ENCODE measurements around the gene ZNF215. TPM values are rescaled to one million over a fixed set of nuclear protein-coding genes. Genes with fewer than 3 reads are reported as not detected.
"Not testable (repeated sequence)": the region's sequence is repeated elsewhere in the genome, so short reads cannot be mapped to it uniquely, and the experiment has no call there.

ZNF215 gene
- total RNA-seq, 1 experiment from 2014 or later = 1.6 TPM

DNA sequence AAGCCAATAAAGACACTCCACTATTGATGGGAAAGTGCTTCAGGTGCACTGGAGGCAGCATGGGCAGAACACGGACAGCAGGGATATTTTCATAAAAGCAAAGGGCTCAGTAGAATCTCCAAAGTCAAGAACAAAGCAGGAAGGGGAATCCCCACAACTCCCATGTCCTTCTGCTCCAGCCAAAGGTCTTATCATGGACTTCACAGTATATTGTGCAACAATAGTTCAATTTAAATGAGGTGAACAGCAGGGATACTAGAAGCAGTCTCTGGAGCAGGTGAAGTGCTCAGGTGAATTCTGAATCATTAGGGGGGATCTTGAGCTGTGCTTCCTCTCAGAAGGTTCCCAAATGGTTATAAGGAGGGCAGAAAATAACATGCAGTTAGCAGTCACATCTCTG is 27.3 kb upstream of the ZNF215 start:
- Mint-ChIP-seq H3K27ac (ENCODE audit: unreplicated experiment) (no peak overlapping the region), H3K4me3 (ENCODE audit: low read depth, unreplicated experiment) (no peak overlapping the region), H3K36me3 (ENCODE audit: insufficient read depth, unreplicated experiment) (no peaks in the 10 kb centered on the region), H3K9me3 (ENCODE audit: low read depth, unreplicated experiment) (no peaks in the 10 kb centered on the region), H3K27me3 (ENCODE audit: unreplicated experiment) (peaks cover 23% of the 10 kb centered on the region), H3K4me1 (ENCODE audit: low read depth, unreplicated experiment) (no peaks in the 10 kb centered on the region)
- no peak for DNase-seq
- intact Hi-C loops (cut with micrococcal nuclease; ENCODE audit: unreplicated experiment) = no loop called here
- BruUV-seq (replicated peaks) = no TSS peak
- CTCF ChIA-PET = no interaction called here
- TF ChIP-seq, protein P1, sequence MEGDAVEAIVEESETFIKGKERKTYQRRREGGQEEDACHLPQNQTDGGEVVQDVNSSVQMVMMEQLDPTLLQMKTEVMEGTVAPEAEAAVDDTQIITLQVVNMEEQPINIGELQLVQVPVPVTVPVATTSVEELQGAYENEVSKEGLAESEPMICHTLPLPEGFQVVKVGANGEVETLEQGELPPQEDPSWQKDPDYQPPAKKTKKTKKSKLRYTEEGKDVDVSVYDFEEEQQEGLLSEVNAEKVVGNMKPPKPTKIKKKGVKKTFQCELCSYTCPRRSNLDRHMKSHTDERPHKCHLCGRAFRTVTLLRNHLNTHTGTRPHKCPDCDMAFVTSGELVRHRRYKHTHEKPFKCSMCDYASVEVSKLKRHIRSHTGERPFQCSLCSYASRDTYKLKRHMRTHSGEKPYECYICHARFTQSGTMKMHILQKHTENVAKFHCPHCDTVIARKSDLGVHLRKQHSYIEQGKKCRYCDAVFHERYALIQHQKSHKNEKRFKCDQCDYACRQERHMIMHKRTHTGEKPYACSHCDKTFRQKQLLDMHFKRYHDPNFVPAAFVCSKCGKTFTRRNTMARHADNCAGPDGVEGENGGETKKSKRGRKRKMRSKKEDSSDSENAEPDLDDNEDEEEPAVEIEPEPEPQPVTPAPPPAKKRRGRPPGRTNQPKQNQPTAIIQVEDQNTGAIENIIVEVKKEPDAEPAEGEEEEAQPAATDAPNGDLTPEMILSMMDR (IDR thresholded peaks at IDR 0.05; ENCODE audit: unreplicated experiment) = no peak

DNA sequence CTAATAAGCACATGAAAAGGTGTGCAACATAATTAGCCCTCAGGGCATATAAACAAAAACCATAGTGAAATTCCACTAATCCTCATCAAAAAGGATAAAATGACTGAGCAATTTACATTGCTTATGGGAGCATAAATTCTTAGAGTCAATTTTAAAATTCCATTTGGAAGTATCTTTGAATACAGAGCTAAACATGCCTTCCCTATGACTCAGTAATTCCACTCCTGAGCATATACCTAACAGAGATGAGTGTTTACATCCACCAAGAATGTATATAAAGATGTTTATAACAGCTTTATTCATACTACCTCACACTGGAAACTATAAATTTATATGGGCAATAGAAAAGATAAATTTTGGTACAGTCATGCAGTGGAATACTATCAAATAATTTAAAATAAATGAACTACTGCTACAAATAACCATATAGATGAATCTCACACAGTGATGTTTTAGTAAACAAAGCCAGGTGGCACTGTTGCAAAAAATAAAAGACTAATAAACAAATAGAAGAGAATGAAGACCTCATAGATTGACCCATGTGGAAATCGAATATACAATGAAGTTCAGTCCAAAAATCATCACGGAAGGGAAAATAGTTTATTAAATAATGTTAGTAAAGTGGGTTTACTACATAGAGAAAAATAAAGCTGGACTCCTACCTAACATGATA is 25.8 kb upstream of the ZNF215 start:
- no TSS peak for BruUV-seq (replicated peaks)
- CTCF ChIA-PET = no interaction called here
- Mint-ChIP-seq H3K27me3 (ENCODE audit: unreplicated experiment) (peaks cover 23% of the 10 kb centered on the region), H3K4me3 (ENCODE audit: low read depth, unreplicated experiment) (no peak overlapping the region), H3K9me3 (ENCODE audit: low read depth, unreplicated experiment) (no peaks in the 10 kb centered on the region), H3K36me3 (ENCODE audit: insufficient read depth, unreplicated experiment) (no peaks in the 10 kb centered on the region), H3K27ac (ENCODE audit: unreplicated experiment) (no peak overlapping the region), H3K4me1 (ENCODE audit: low read depth, unreplicated experiment) (no peaks in the 10 kb centered on the region)
- no peak for DNase-seq
- TF ChIP-seq, protein P1 (IDR thresholded peaks at IDR 0.05; ENCODE audit: unreplicated experiment) = no peak
- intact Hi-C loops (cut with micrococcal nuclease; ENCODE audit: unreplicated experiment) = no loop called here

DNA sequence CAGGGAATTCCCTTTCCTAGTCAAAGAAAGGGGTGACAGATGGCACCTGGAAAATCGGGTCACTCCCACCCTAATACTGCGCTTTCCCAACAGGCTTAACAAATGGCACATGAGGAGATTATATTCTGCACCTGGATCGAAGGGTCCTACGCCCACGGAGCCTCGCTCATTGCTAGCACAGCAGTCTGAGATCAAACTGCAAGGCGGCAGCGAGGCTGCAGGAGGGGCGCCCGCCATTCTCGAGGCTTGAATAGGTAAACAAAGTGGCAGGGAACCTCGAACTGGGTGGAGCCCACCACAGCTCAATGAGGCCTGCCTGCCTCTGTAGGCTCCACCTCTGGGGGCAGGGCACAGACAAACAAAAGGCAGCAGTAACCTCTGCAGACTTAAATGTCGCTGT is 21.4 kb upstream of the ZNF215 start:
- CTCF ChIA-PET; H3K36me3 Mint-ChIP-seq (ENCODE audit: insufficient read depth, unreplicated experiment); DNase-seq; H3K4me3 Mint-ChIP-seq (ENCODE audit: low read depth, unreplicated experiment); H3K9me3 Mint-ChIP-seq (ENCODE audit: low read depth, unreplicated experiment); H3K4me1 Mint-ChIP-seq (ENCODE audit: low read depth, unreplicated experiment); BruUV-seq (replicated peaks); intact Hi-C loops (cut with micrococcal nuclease; ENCODE audit: unreplicated experiment); H3K27ac Mint-ChIP-seq (ENCODE audit: unreplicated experiment): not testable (repeated sequence)
- peaks cover 12% of the 10 kb centered on the region for H3K27me3 Mint-ChIP-seq (ENCODE audit: unreplicated experiment)

DNA sequence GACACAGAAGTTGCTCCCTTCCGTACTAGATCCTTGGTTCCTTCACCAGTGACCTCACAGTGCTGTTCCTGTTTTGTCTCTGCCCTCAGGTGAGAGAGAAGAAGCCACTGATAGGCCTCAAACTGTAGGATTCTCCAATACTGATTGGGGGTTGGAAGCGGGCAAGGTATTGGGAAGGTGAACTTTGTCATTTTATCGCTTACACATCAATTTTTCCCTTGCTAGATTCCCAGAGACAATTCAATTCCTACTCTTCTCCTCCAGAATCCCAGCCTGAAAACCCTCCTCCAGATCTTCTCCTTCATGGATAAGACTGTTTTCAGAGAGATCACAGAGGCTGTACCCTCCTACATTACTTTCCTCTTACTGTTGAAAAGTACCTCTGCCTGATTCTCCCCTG is 14.8 kb upstream of the ZNF215 start:
- no TSS peak for BruUV-seq (replicated peaks)
- DNase-seq = no peak
- Mint-ChIP-seq H3K9me3 (ENCODE audit: low read depth, unreplicated experiment) (no peaks in the 10 kb centered on the region), H3K4me1 (ENCODE audit: low read depth, unreplicated experiment) (no peaks in the 10 kb centered on the region), H3K27ac (ENCODE audit: unreplicated experiment) (no peak overlapping the region), H3K4me3 (ENCODE audit: low read depth, unreplicated experiment) (no peak overlapping the region), H3K27me3 (ENCODE audit: unreplicated experiment) (peaks cover 12% of the 10 kb centered on the region), H3K36me3 (ENCODE audit: insufficient read depth, unreplicated experiment) (no peaks in the 10 kb centered on the region)
- TF ChIP-seq, protein P1 (IDR thresholded peaks at IDR 0.05; ENCODE audit: unreplicated experiment) = no peak
- CTCF ChIA-PET = no interaction called here
- intact Hi-C loops (cut with micrococcal nuclease; ENCODE audit: unreplicated experiment) = no loop called here

DNA sequence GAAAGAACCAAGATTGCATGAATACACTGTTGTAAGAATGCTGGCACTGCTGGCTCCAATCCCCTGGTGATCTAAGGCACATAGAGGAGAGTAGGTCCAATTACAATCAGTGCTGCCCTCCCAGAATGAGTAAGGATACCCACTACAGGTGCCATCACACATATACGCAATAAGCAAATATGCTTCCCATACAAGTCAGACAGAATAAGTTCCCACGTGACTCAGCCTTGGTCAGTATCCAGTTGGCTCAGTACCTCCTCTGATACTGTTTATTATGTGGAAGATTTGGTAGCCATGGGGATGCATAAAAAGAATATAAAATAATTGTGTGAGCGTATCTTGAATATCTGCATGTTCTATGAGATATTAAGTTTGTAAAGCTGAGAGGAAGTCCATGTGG is 14.3 kb upstream of the ZNF215 start:
- no peak overlapping the region for H3K4me3 Mint-ChIP-seq (ENCODE audit: low read depth, unreplicated experiment)
- H3K27ac Mint-ChIP-seq (ENCODE audit: unreplicated experiment) = no peak overlapping the region
- CTCF ChIA-PET = no interaction called here
- no peaks in the 10 kb centered on the region for H3K9me3 Mint-ChIP-seq (ENCODE audit: low read depth, unreplicated experiment)
- H3K27me3 Mint-ChIP-seq (ENCODE audit: unreplicated experiment) = peaks cover 10% of the 10 kb centered on the region
- TF ChIP-seq, protein P1 (IDR thresholded peaks at IDR 0.05; ENCODE audit: unreplicated experiment) = no peak
- intact Hi-C loops (cut with micrococcal nuclease; ENCODE audit: unreplicated experiment) = no loop called here
- no peaks in the 10 kb centered on the region for H3K4me1 Mint-ChIP-seq (ENCODE audit: low read depth, unreplicated experiment)
- no peaks in the 10 kb centered on the region for H3K36me3 Mint-ChIP-seq (ENCODE audit: insufficient read depth, unreplicated experiment)
- no peak for DNase-seq
- no TSS peak for BruUV-seq (replicated peaks)

Data from Calu3 (cell line).